Left cardiac atrium (tissue), 4 donors: Measurements from ENCODE around the gene ADAMTS18. TPM values are rescaled to one million over a fixed set of nuclear protein-coding genes. Genes with fewer than 3 reads are reported as not detected.
"Not testable (repeated sequence)": the region's sequence is repeated elsewhere in the genome, so short reads cannot be mapped to it uniquely, and the experiment has no call there.

Experiments
- ATAC-seq, 2 donors: fragments of 200-7000 bp; cut with Tn5 transposase; one replicate each; pipeline ENCODE4 v1.9.1; 2020; ENCODE audit warnings: mild to moderate bottlenecking in 2 of 2, moderate library complexity in 2 of 2
- DNase-seq: peaks from one replicate; pipeline ENCODE4 v3.0.0-alpha.2; 2020
- intact Hi-C, 2 donors: fragments of 100-400 bp; cut with DNase I; formaldehyde crosslinking; loops; one replicate each; pipeline versions ENCODE4 v1.14.1 to v1.15.1; 2022 to 2023
- total RNA-seq, 2 donors: library from RNA; stranded (reverse); fragmentation: NEBNext Ultra II Directional; extraction: Animal tissue kit (Norgen Biotek cat#: 25700); gene quantifications; one replicate each; pipeline ENCODE4 v1.2.1, GENCODE V29; 2021
- donor health status: DM: no; HTN: yes; CAD: no.
- donor health status: DM: no; HTN: yes; CAD: no; lungs with severe emphysema.
- donor health status: DM: yes; HTN: yes; CAD: no.
- donor health status: Dilated cardiomyopathy.

ADAMTS18 gene
- total RNA-seq, 2 donors from 2014 or later = 0.10 to 0.18 TPM

DNA sequence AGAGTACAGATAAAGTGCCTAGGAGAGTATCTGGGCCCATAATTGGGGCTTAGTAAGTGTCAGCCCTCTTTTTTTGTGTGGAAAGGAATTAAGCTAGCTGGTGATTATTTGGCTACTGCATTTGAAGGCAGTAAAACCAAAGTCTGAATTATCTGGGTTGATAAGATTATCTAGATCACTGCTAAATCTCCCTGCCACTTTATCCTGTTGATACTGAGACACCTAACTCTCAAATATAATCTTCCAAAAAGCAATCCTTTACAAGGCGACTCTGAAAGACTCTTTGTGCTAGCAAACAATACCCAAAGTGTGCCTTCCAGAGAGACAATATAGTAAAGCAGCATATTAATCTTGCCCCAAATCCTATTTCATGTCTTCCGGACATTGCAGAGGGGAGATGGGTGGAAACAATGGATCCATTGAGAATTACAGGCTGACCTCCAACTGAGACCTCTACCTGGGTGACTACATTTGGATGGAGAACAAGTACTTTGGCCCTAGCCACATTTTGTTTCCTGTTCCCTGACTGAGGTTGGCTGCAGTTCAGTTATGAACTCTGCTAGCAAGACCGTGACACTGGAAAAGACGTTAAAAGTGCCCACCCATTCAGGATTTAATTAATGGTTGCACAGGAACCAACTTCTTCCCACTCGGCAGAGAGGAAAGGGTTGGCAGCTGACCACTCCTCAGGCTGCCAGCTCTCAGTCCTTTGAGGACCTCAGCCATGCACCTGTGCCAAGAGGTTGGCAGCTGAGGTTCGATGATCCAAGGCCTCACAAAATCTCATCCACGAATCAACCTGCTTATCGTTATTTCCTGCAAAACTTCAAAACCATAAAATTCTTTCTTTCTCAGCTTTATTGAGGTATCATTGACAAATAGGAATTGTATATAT, 163.1 kb downstream of the ADAMTS18 start:
- ATAC-seq = no peak
- intact Hi-C loops = no loop called here
- DNase-seq = no peak

DNA sequence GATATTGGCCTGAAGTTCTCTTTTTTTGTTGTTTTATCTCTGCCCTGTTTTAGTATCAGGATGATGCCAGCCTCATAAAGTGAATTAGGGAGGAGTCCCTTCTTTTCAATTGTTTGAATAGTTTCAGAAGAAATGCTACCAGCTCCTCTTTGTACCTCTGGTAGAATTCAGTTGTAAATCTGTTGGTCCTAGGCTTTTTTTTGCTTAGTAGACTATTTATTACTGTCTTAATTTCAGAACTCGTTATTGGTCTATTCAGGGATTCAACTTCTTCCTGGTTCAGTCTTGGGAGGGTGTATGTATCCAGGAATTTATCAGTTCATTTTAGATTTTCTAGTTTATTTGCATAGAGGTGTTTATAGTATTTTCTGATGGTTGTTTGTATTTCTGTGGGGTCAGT, 168.6 kb downstream of the ADAMTS18 start:
- intact Hi-C loops, ATAC-seq, DNase-seq: not testable (repeated sequence)

GRCh38 chr16:77262971-77263370, 171.9 kb downstream of the ADAMTS18 start:
- ATAC-seq (no peak), DNase-seq (no peak)
- intact Hi-C loops = no loop called here

- no peak for DNase-seq
- no peak for ATAC-seq
- intact Hi-C loops = no loop called here
Measured at GRCh38 chr16:77250400-77250799, 184.4 kb downstream of the ADAMTS18 start.

- DNase-seq (no peak), ATAC-seq (peak in 1 of 2 donors; percentile 38)
- intact Hi-C loops = no loop called here
Measured at GRCh38 chr16:77246150-77246549, 188.7 kb downstream of the ADAMTS18 start.

GRCh38 chr16:77242471-77242870, 192.4 kb downstream of the ADAMTS18 start:
- ATAC-seq, DNase-seq, intact Hi-C loops: not testable (repeated sequence)

- ATAC-seq (no peak), DNase-seq (no peak)
- intact Hi-C loops = loop anchor here in 1 of 2 donors (10.0 kb wide), 1 partner anchor 416 kb away; no protein-coding TSS in a partner anchor
Measured at GRCh38 chr16:77238593-77238992, 196.2 kb downstream of the ADAMTS18 start.

DNA sequence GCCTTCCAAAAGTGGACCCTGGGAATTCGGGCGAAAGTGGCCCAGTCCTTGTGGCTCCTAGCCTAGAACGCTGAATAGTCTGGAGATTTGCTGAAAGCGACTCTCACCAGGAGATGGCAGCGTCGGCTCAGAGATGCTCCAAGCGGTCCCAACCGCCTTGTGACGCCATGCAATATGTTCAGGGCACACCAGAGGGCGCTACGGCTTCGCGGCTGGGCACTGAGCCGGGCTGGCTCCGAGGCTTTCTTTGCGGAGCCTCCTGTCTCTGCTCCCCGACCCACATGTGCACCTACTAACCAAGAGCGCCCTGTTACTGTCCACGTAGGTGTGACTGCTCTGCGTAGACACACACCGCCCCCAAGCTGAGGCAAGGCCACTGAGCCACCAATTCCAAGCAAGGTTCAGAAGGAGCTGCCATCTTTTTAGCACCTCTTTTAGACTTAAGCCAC, 198.7 kb downstream of the ADAMTS18 start:
- ATAC-seq (peak; percentile 97 to 98), DNase-seq (peak; percentile 87)
- intact Hi-C loops = loop anchor here (1.0 to 10.0 kb wide), 4 partner anchors 348 to 425 kb away; no protein-coding TSS in a partner anchor

DNA sequence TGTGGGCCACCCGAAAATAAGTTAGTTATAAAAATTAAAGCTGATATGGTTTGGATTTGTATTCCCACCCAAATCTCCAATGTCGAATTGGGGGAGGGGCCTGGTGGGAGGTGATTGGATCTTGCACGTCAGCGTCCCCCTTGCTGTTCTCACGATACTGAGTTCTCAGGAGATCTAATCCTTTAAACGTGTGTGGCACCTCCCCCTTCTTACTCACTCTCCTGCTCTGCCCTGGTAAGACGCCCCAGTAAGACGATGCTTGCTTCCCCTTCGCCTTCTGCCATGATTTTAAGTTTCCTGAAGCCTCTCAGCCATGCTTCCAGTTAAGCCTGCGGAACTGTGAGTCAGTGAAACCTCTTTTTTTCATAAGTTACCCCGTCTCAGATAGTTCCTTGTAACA, 200.2 kb downstream of the ADAMTS18 start:
- DNase-seq (no peak), ATAC-seq (no peak)
- intact Hi-C loops = loop anchor here in 1 of 2 donors (10.0 kb wide), 1 partner anchor 420 kb away; no protein-coding TSS in a partner anchor

GRCh38 chr16:77233799-77234519, 200.9 kb downstream of the ADAMTS18 start:
- intact Hi-C loops = loop anchor here in 1 of 2 donors (10.0 kb wide), 1 partner anchor 421 kb away; no protein-coding TSS in a partner anchor
- ATAC-seq (no peak), DNase-seq (no peak)

Other genes starting within 250 kb of the ADAMTS18 start
- gene MON1B, start 243.8 kb downstream of the ADAMTS18 start, total RNA-seq = 10 to 100 TPM; 21.2 to 25.5 TPM
- 1 to 10 TPM; 1.1 to 2.7 TPM for gene SYCE1L, start 235.6 kb downstream of the ADAMTS18 start, total RNA-seq